CD4-positive, CD25-positive, alpha-beta regulatory T cell (primary cell): ENCODE data around the gene CCDC121. TPM values are rescaled to one million over a fixed set of nuclear protein-coding genes. Genes with fewer than 3 reads are reported as not detected.
A peak's percentile ranks its signal among the peaks of the same experiment; 100 is the strongest.
"Not testable (repeated sequence)": the region's sequence is repeated elsewhere in the genome, so short reads cannot be mapped to it uniquely, and the experiment has no call there.

Experiments used
- ATAC-seq, 2 donors: fragments of 150-1000 bp; cut with Tn5 transposase; one replicate each; pipeline ENCODE4 v1.10.0; 2021; ENCODE audit warnings: low read depth in 2 of 2, moderate number of reproducible peaks in 2 of 2, moderate library complexity in 1 of 2
- DNase-seq, 3 donors: peaks; one replicate each; pipeline versions ENCODE4 v3.0.0 to v3.0.0-alpha.2; 2012 to 2022; ENCODE audit warnings: mixed read lengths in 1 of 3
- H3K27ac ChIP-seq: one replicate; pipeline ENCODE4 v1.7.0; 2013; ENCODE audit warnings: mild to moderate bottlenecking, low read length; ENCODE audit not compliant: insufficient read depth, poor library complexity, severe bottlenecking
- H3K27me3 ChIP-seq: one replicate; pipeline ENCODE4 v1.7.0; 2013; ENCODE audit warnings: low read length; ENCODE audit not compliant: control insufficient read depth, insufficient read depth
- H3K36me3 ChIP-seq: one replicate; pipeline ENCODE4 v1.7.0; 2013; ENCODE audit warnings: mild to moderate bottlenecking, low read length, moderate library complexity; ENCODE audit not compliant: control insufficient read depth, insufficient read depth
- H3K4me1 ChIP-seq: 2 replicates; pipeline ENCODE4 v1.7.0; 2013; ENCODE audit warnings: mild to moderate bottlenecking, low read length; ENCODE audit not compliant: insufficient read depth, control insufficient read depth, poor library complexity, severe bottlenecking
- H3K4me3 ChIP-seq: one replicate; pipeline ENCODE4 v1.7.0; 2013; ENCODE audit warnings: low read depth, mild to moderate bottlenecking, low read length, moderate library complexity
- H3K9me3 ChIP-seq, 2 experiments: 1 replicate in 1 of 2; 2 replicates in 1 of 2; pipeline ENCODE4 v1.7.0; 2013; ENCODE audit warnings: low read length in 2 of 2, mild to moderate bottlenecking in 1 of 2, moderate library complexity in 1 of 2; ENCODE audit not compliant: control insufficient read depth in 2 of 2
- H3K27ac Mint-ChIP-seq, 3 donors: one replicate each; pipeline ENCODE4 v1.8.0; 2020 to 2022; ENCODE audit warnings: mild to moderate bottlenecking in 3 of 3, mixed read lengths in 3 of 3, moderate library complexity in 2 of 3
- H3K27me3 Mint-ChIP-seq: one replicate; pipeline ENCODE4 v1.8.0; 2022; ENCODE audit warnings: mild to moderate bottlenecking, mixed read lengths
- H3K36me3 Mint-ChIP-seq: one replicate; pipeline ENCODE4 v1.8.0; 2020; ENCODE audit warnings: mixed read lengths
- H3K4me1 Mint-ChIP-seq, 4 donors: one replicate each; pipeline ENCODE4 v1.8.0; 2020 to 2022; ENCODE audit warnings: mixed read lengths in 4 of 4, mild to moderate bottlenecking in 1 of 4
- H3K4me3 Mint-ChIP-seq, 4 donors: one replicate each; pipeline ENCODE4 v1.8.0; 2020 to 2022; ENCODE audit warnings: mild to moderate bottlenecking in 4 of 4, mixed read lengths in 4 of 4, moderate library complexity in 3 of 4
- H3K9me3 Mint-ChIP-seq, 7 donors: one replicate each; pipeline ENCODE4 v1.8.0; 2020 to 2022; ENCODE audit warnings: mixed read lengths in 7 of 7, mild to moderate bottlenecking in 3 of 7, moderate library complexity in 2 of 7
- polyA plus RNA-seq, 4 donors: library from polyadenylated mRNA; unstranded; fragments of 300-500 nt; fragmentation: Illumina TruSeq; gene quantifications; one replicate each; pipeline ENCODE4 v1.2.3, GENCODE V29; 2021
- total RNA-seq: library from RNA; stranded (reverse); gene quantifications from one replicate; pipeline ENCODE4 v1.2.3, GENCODE V29; 2022

The CCDC121 gene
- total and polyA plus RNA-seq, 5 donors from 2014 or later = 0.49 to 2.4 (median 0.79) TPM

GRCh38 chr2:27615316-27615715, 13.5 kb downstream of the CCDC121 start:
- H3K9me3 ChIP-seq = no peaks in the 10 kb centered on the region
- no peak for ATAC-seq
- no peaks in the 10 kb centered on the region for H3K27me3 Mint-ChIP-seq
- peaks cover 84% of the 10 kb centered on the region for H3K36me3 ChIP-seq
- H3K4me1 Mint-ChIP-seq = peaks cover 2 to 6% (median 5%) of the 10 kb centered on the region in 4 donors
- H3K27ac ChIP-seq = no peak overlapping the region
- no peak for DNase-seq
- H3K4me3 Mint-ChIP-seq = no peak overlapping the region
- no peaks in the 10 kb centered on the region for H3K9me3 Mint-ChIP-seq
- peaks cover 55% of the 10 kb centered on the region for H3K36me3 Mint-ChIP-seq
- H3K27ac Mint-ChIP-seq = peak overlapping the region in 1 of 3 donors; percentile 72
- no peak overlapping the region for H3K4me3 ChIP-seq
- no peaks in the 10 kb centered on the region for H3K4me1 ChIP-seq
- H3K27me3 ChIP-seq = no peaks in the 10 kb centered on the region

- Histone ChIP-seq H3K27me3 (no peaks in the 10 kb centered on the region), H3K4me3 (no peak overlapping the region), H3K27ac (no peak overlapping the region), H3K36me3 (peaks cover 76% of the 10 kb centered on the region), H3K9me3 (no peaks in the 10 kb centered on the region), H3K4me1 (no peaks in the 10 kb centered on the region)
- peaks cover 50% of the 10 kb centered on the region for H3K36me3 Mint-ChIP-seq
- no peak overlapping the region for H3K4me3 Mint-ChIP-seq
- H3K27me3 Mint-ChIP-seq = no peaks in the 10 kb centered on the region
- H3K9me3 Mint-ChIP-seq = no peaks in the 10 kb centered on the region
- peaks cover 2 to 6% (median 5%) of the 10 kb centered on the region in 4 donors for H3K4me1 Mint-ChIP-seq
- DNase-seq = no peak
- no peak overlapping the region for H3K27ac Mint-ChIP-seq
- ATAC-seq = no peak
Observed at GRCh38 chr2:27613985-27614384, 14.8 kb downstream of the CCDC121 start.

GRCh38 chr2:27606611-27607010, 22.2 kb downstream of the CCDC121 start:
- no peaks in the 10 kb centered on the region for H3K27me3 Mint-ChIP-seq
- peaks cover 58% of the 10 kb centered on the region for H3K36me3 Mint-ChIP-seq
- no peaks in the 10 kb centered on the region for H3K9me3 Mint-ChIP-seq
- no peak for ATAC-seq
- H3K27ac Mint-ChIP-seq = no peak overlapping the region
- no peak for DNase-seq
- Histone ChIP-seq H3K27me3 (no peaks in the 10 kb centered on the region), H3K4me1 (no peaks in the 10 kb centered on the region), H3K27ac (no peak overlapping the region), H3K9me3 (no peaks in the 10 kb centered on the region), H3K4me3 (no peak overlapping the region), H3K36me3 (peaks cover 70% of the 10 kb centered on the region)
- H3K4me3 Mint-ChIP-seq = no peak overlapping the region
- H3K4me1 Mint-ChIP-seq = peaks cover 0 to 13% (median 4%) of the 10 kb centered on the region in 4 donors

GRCh38 chr2:27596627-27597026, 32.2 kb downstream of the CCDC121 start:
- Histone ChIP-seq H3K27ac (no peak overlapping the region), H3K4me3 (no peak overlapping the region), H3K9me3 (peaks cover 9 to 12% of the 10 kb centered on the region in 2 experiments), H3K27me3 (no peaks in the 10 kb centered on the region), H3K36me3 (peaks cover 44% of the 10 kb centered on the region), H3K4me1 (no peaks in the 10 kb centered on the region)
- DNase-seq (no peak), ATAC-seq (no peak)
- Mint-ChIP-seq H3K27me3 (no peaks in the 10 kb centered on the region), H3K36me3 (peaks cover 36% of the 10 kb centered on the region), H3K9me3 (peaks cover 0 to 27% (median 7%) of the 10 kb centered on the region in 7 donors), H3K4me3 (peak overlapping the region in 1 of 4 donors; percentile 11), H3K27ac (peak overlapping the region; percentile 43 to 79 (median 78)), H3K4me1 (peaks cover 32 to 45% (median 33%) of the 10 kb centered on the region in 4 donors)

GRCh38 chr2:27595412-27595811, 33.4 kb downstream of the CCDC121 start:
- H3K9me3 ChIP-seq = peaks cover 14 to 19% of the 10 kb centered on the region in 2 experiments
- not testable (repeated sequence) for H3K4me3 Mint-ChIP-seq, DNase-seq, ATAC-seq, H3K27ac ChIP-seq, H3K4me1 ChIP-seq, H3K4me3 ChIP-seq, H3K27me3 ChIP-seq, H3K27me3 Mint-ChIP-seq
- peaks cover 0 to 33% (median 8%) of the 10 kb centered on the region in 7 donors for H3K9me3 Mint-ChIP-seq
- peaks cover 35% of the 10 kb centered on the region for H3K36me3 Mint-ChIP-seq
- peaks cover 32% of the 10 kb centered on the region for H3K36me3 ChIP-seq
- H3K4me1 Mint-ChIP-seq = peaks cover 31 to 47% (median 35%) of the 10 kb centered on the region in 4 donors
- H3K27ac Mint-ChIP-seq = peak overlapping the region in 2 of 3 donors; percentile 17 to 51

- peaks cover 22 to 23% of the 10 kb centered on the region in 2 experiments for H3K9me3 ChIP-seq
- peak overlapping the region in 1 of 4 donors; percentile 50 for H3K4me3 Mint-ChIP-seq
- peaks cover 23% of the 10 kb centered on the region for H3K36me3 ChIP-seq
- H3K27me3 ChIP-seq, H3K27ac Mint-ChIP-seq, H3K27ac ChIP-seq, DNase-seq, H3K27me3 Mint-ChIP-seq, ATAC-seq, H3K4me3 ChIP-seq, H3K4me1 ChIP-seq: not testable (repeated sequence)
- peaks cover 2 to 41% (median 14%) of the 10 kb centered on the region in 7 donors for H3K9me3 Mint-ChIP-seq
- peaks cover 31 to 44% (median 40%) of the 10 kb centered on the region in 4 donors for H3K4me1 Mint-ChIP-seq
- H3K36me3 Mint-ChIP-seq = peaks cover 37% of the 10 kb centered on the region
Observed at GRCh38 chr2:27594020-27594703, 34.6 kb downstream of the CCDC121 start.

GRCh38 chr2:27593240-27593639, 35.6 kb downstream of the CCDC121 start:
- Mint-ChIP-seq H3K9me3 (peaks cover 3 to 41% (median 14%) of the 10 kb centered on the region in 7 donors), H3K4me1 (peaks cover 33 to 51% (median 42%) of the 10 kb centered on the region in 4 donors), H3K4me3 (no peak overlapping the region), H3K27ac (peak overlapping the region in 1 of 3 donors; percentile 46), H3K36me3 (peaks cover 36% of the 10 kb centered on the region), H3K27me3 (no peaks in the 10 kb centered on the region)
- Histone ChIP-seq H3K36me3 (peaks cover 20% of the 10 kb centered on the region), H3K27me3 (no peaks in the 10 kb centered on the region), H3K27ac (no peak overlapping the region), H3K9me3 (peaks cover 24% of the 10 kb centered on the region in 2 experiments), H3K4me1 (no peaks in the 10 kb centered on the region), H3K4me3 (no peak overlapping the region)
- DNase-seq (no peak), ATAC-seq (no peak)

- peaks cover 30 to 42% (median 39%) of the 10 kb centered on the region in 4 donors for H3K4me1 Mint-ChIP-seq
- Histone ChIP-seq H3K9me3 (peaks cover 24% of the 10 kb centered on the region in 2 experiments), H3K4me3 (no peak overlapping the region), H3K27ac (no peak overlapping the region), H3K4me1 (peaks cover 7% of the 10 kb centered on the region), H3K36me3 (peaks cover 16% of the 10 kb centered on the region), H3K27me3 (no peaks in the 10 kb centered on the region)
- DNase-seq (no peak), ATAC-seq (no peak)
- peaks cover 42% of the 10 kb centered on the region for H3K36me3 Mint-ChIP-seq
- H3K27ac Mint-ChIP-seq = peak overlapping the region in 1 of 3 donors; percentile 56
- H3K4me3 Mint-ChIP-seq = no peak overlapping the region
- H3K9me3 Mint-ChIP-seq = peaks cover 3 to 41% (median 17%) of the 10 kb centered on the region in 7 donors
- H3K27me3 Mint-ChIP-seq = no peaks in the 10 kb centered on the region
Observed at GRCh38 chr2:27591745-27592144, 37.1 kb downstream of the CCDC121 start.
